H9 (cell line): ENCODE measurements around the gene CTNNA1. TPM values are rescaled to one million over a fixed set of nuclear protein-coding genes. Genes with fewer than 3 reads are reported as not detected.

Source experiments
- DNase-seq: peaks from one replicate; pipeline ENCODE4 v3.0.0-alpha.2; 2017
- H2AFZ ChIP-seq: one replicate; pipeline ENCODE4 v1.6.1; 2013; ENCODE audit warnings: mild to moderate bottlenecking, low read length, control low read depth, moderate library complexity
- H2AK5ac ChIP-seq: 2 replicates; pipeline ENCODE4 v1.6.1; 2013; ENCODE audit warnings: low read length, control low read depth, mixed read lengths; ENCODE audit not compliant: insufficient read length
- H2BK120ac ChIP-seq: one replicate; pipeline ENCODE4 v1.6.1; 2013; ENCODE audit warnings: low read depth, mild to moderate bottlenecking, low read length, control low read depth, inconsistent platforms; ENCODE audit not compliant: poor library complexity, severe bottlenecking
- H2BK12ac ChIP-seq: 2 replicates; pipeline ENCODE4 v1.6.1; 2013; ENCODE audit warnings: low read length, control low read depth, mixed read lengths, low read depth; ENCODE audit not compliant: insufficient read length
- H2BK15ac ChIP-seq: 2 replicates; pipeline ENCODE4 v1.6.1; 2013; ENCODE audit warnings: low read depth, low read length, control low read depth
- H2BK20ac ChIP-seq: one replicate; pipeline ENCODE4 v1.6.1; 2013; ENCODE audit warnings: low read depth, mild to moderate bottlenecking, low read length, control low read depth, inconsistent platforms; ENCODE audit not compliant: poor library complexity, severe bottlenecking
- H2BK5ac ChIP-seq: 2 replicates; pipeline ENCODE4 v1.6.1; 2013; ENCODE audit warnings: low read length, control low read depth, mixed read lengths; ENCODE audit not compliant: insufficient read length
- H3K14ac ChIP-seq: 2 replicates; pipeline ENCODE4 v1.6.1; 2013; ENCODE audit warnings: low read length, control low read depth; ENCODE audit not compliant: insufficient read depth
- H3K18ac ChIP-seq: 2 replicates; pipeline ENCODE4 v1.6.1; 2013; ENCODE audit warnings: low read depth, mild to moderate bottlenecking, mixed read lengths, low read length, control low read depth; ENCODE audit not compliant: insufficient read length
- H3K23ac ChIP-seq: 2 replicates; pipeline ENCODE4 v1.6.1; 2013; ENCODE audit warnings: low read length, control low read depth, mixed read lengths, low read depth; ENCODE audit not compliant: insufficient read length
- H3K23me2 ChIP-seq: 2 replicates; pipeline ENCODE4 v1.6.1; 2013; ENCODE audit warnings: low read depth, mild to moderate bottlenecking, mixed read lengths, low read length, control low read depth; ENCODE audit not compliant: insufficient read length, poor library complexity, severe bottlenecking
- H3K27ac ChIP-seq: 2 replicates; pipeline ENCODE4 v1.5.1; 2013; ENCODE audit warnings: low read length, control low read depth, mixed read lengths, low read depth; ENCODE audit not compliant: insufficient read length
- H3K27me3 ChIP-seq: 2 replicates; pipeline ENCODE4 v1.6.1; 2013; ENCODE audit warnings: low read length, control low read depth, inconsistent platforms; ENCODE audit not compliant: insufficient read depth
- H3K4ac ChIP-seq: 2 replicates; pipeline ENCODE4 v1.6.1; 2013; ENCODE audit warnings: low read depth, mild to moderate bottlenecking, control low read depth, inconsistent platforms, low read length, moderate library complexity
- H3K4me1 ChIP-seq: 2 replicates; pipeline ENCODE4 v1.6.1; 2013; ENCODE audit warnings: low read length, control low read depth, inconsistent platforms; ENCODE audit not compliant: insufficient read depth
- H3K4me2 ChIP-seq: 2 replicates; pipeline ENCODE4 v1.6.1; 2013; ENCODE audit warnings: low read length, control low read depth, mixed read lengths; ENCODE audit not compliant: insufficient read length, insufficient read depth
- H3K56ac ChIP-seq: 2 replicates; pipeline ENCODE4 v1.6.1; 2013; ENCODE audit warnings: low read depth, mild to moderate bottlenecking, mixed read lengths, low read length, control low read depth; ENCODE audit not compliant: insufficient read length
- H3K79me1 ChIP-seq: 2 replicates; pipeline ENCODE4 v1.6.1; 2013; ENCODE audit warnings: low read depth, mild to moderate bottlenecking, moderate library complexity, low read length, control low read depth, inconsistent platforms; ENCODE audit not compliant: insufficient read depth, poor library complexity, severe bottlenecking
- H3K79me2 ChIP-seq: 2 replicates; pipeline ENCODE4 v1.6.1; 2013; ENCODE audit warnings: low read length, control low read depth, inconsistent platforms; ENCODE audit not compliant: insufficient read depth
- H3K9ac ChIP-seq: 2 replicates; pipeline ENCODE4 v1.6.1; 2013; ENCODE audit warnings: low read length, control low read depth, mixed read lengths; ENCODE audit not compliant: insufficient read length; ENCODE audit errors: extremely low read depth
- H3K9me3 ChIP-seq: one replicate; pipeline ENCODE4 v1.6.1; 2013; ENCODE audit warnings: low read depth, low read length, inconsistent platforms; ENCODE audit not compliant: control insufficient read depth
- H3T11ph ChIP-seq: one replicate; pipeline ENCODE4 v1.6.1; 2013; ENCODE audit warnings: mild to moderate bottlenecking, low read length, control low read depth, inconsistent platforms
- H4K20me1 ChIP-seq: one replicate; pipeline ENCODE4 v1.6.1; 2013; ENCODE audit not compliant: control insufficient read depth, insufficient read length, insufficient read depth
- H4K5ac ChIP-seq: 2 replicates; pipeline ENCODE4 v1.6.1; 2013; ENCODE audit warnings: low read depth, mild to moderate bottlenecking, mixed read lengths, low read length, control low read depth; ENCODE audit not compliant: insufficient read length
- H4K8ac ChIP-seq: replicated peaks from 2 replicates; pipeline ENCODE4 v1.6.1; 2013; ENCODE audit warnings: low read length, control low read depth, mixed read lengths, low read depth; ENCODE audit not compliant: insufficient read length
- H4K91ac ChIP-seq: 2 replicates; pipeline ENCODE4 v1.6.1; 2013; ENCODE audit warnings: low read depth, mild to moderate bottlenecking, moderate library complexity, mixed read lengths, low read length, control low read depth; ENCODE audit not compliant: insufficient read length
- H3K27ac Mint-ChIP-seq, 3 experiments: 2 replicates in 2 of 3; 3 replicates in 1 of 3; pipeline ENCODE4 v1.8.0; 2020 to 2021; ENCODE audit warnings: mixed read lengths in 3 of 3, mild to moderate bottlenecking in 1 of 3, moderate library complexity in 1 of 3
- H3K27me3 Mint-ChIP-seq: 2 replicates; pipeline ENCODE4 v1.8.0; 2021; ENCODE audit warnings: low read depth, mild to moderate bottlenecking, moderate library complexity, mixed read lengths
- H3K36me3 Mint-ChIP-seq, 3 experiments: 2 replicates in 2 of 3; 3 replicates in 1 of 3; pipeline ENCODE4 v1.8.0; 2020 to 2021; ENCODE audit warnings: low read depth in 3 of 3, mixed read lengths in 3 of 3; ENCODE audit not compliant: insufficient read depth in 1 of 3
- H3K4me1 Mint-ChIP-seq, 2 experiments: 2 replicates each; pipeline ENCODE4 v1.8.0; 2020; ENCODE audit warnings: mixed read lengths in 2 of 2
- H3K4me3 Mint-ChIP-seq, 2 experiments: 2 replicates in 1 of 2; 3 replicates in 1 of 2; pipeline ENCODE4 v1.8.0; 2020 to 2021; ENCODE audit warnings: mild to moderate bottlenecking in 2 of 2, mixed read lengths in 2 of 2, moderate library complexity in 1 of 2
- H3K9me3 Mint-ChIP-seq, 2 experiments: 2 replicates in 1 of 2; 3 replicates in 1 of 2; pipeline ENCODE4 v1.8.0; 2020; ENCODE audit warnings: mild to moderate bottlenecking in 2 of 2, mixed read lengths in 2 of 2, moderate library complexity in 1 of 2
- WGBS: extraction: QIAGEN DNeasy Blood & Tissue Kit; methylation state at CpG from one replicate; pipeline ENCODE4 v1.1.7; 2013; ENCODE audit warnings: missing lambda C conversion rate, low lambda C conversion rate, mixed read lengths; ENCODE audit not compliant: insufficient read length; ENCODE audit errors: extremely low coverage; 5-methylcytosine and 5-hydroxymethylcytosine counted together
- total RNA-seq: library from RNA; stranded (reverse); gene quantifications from 2 replicates; pipeline ENCODE4 v1.2.1, GENCODE V29; 2021
- TF ChIP-seq, protein P1 (sequence below): fragments of 200-600 bp; sonication (generic); conservative IDR thresholded peaks from 3 replicates; pipeline ENCODE4 v1.8.0; 2021; ENCODE audit warnings: antibody characterized with exemption, mild to moderate bottlenecking

CTNNA1 gene
- total RNA-seq, 1 experiment from 2014 or later, result 354 TPM

DNA sequence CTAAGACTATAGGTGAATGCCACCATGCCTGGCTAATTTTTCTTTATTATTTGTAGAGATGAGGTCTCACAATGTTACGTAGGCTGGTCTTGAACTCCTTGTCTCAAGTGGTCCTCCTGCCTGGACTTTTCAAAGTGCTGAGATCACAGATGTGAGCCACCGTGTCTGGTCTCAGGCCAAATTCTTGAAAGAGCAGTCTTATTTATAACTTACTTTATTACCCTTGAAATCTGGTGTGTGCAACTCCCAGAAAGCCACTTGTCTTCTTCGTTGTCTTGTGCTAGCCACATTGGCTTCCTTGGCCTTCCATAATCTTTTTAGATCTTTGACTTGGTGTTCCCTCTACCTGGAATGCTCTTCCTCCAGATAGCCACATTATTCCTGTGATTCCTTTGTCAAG is 50.1 kb downstream of the CTNNA1 start:
- no peak overlapping the region for H2BK15ac ChIP-seq
- H3K14ac ChIP-seq, result no peak overlapping the region
- no CpG with 5 or more reads among the region's 3 CpGs for WGBS
- no peaks in the 10 kb centered on the region for H3K4me1 ChIP-seq
- no peak for DNase-seq
- no peaks in the 10 kb centered on the region for H3K27me3 Mint-ChIP-seq
- no peak overlapping the region for H2AK5ac ChIP-seq
- H4K20me1 ChIP-seq, result no peaks in the 10 kb centered on the region
- H3K4me3 Mint-ChIP-seq, result no peak overlapping the region
- peaks cover 26 to 55% (median 46%) of the 10 kb centered on the region in 3 experiments for H3K36me3 Mint-ChIP-seq
- H2BK20ac ChIP-seq, result no peak overlapping the region
- no peak overlapping the region for H3K18ac ChIP-seq
- no peak overlapping the region for H2BK5ac ChIP-seq
- no peak overlapping the region for H4K5ac ChIP-seq
- H3K9ac ChIP-seq, result no peak overlapping the region
- no peak overlapping the region for H2AFZ ChIP-seq
- H3K9me3 ChIP-seq, result no peaks in the 10 kb centered on the region
- H3K27me3 ChIP-seq, result no peaks in the 10 kb centered on the region
- H3K56ac ChIP-seq, result no peak overlapping the region
- H3K23ac ChIP-seq, result no peak overlapping the region
- H3K9me3 Mint-ChIP-seq, result no peaks in the 10 kb centered on the region
- no peak overlapping the region for H2BK12ac ChIP-seq
- H4K91ac ChIP-seq, result no peak overlapping the region
- H3K27ac Mint-ChIP-seq, result peak overlapping the region in 2 of 3 experiments; percentile 19 to 30; a peak in 3 of 7 replicates
- no peak overlapping the region for H2BK120ac ChIP-seq
- no peak overlapping the region for H3K27ac ChIP-seq
- peaks cover 10 to 12% of the 10 kb centered on the region in 2 experiments for H3K4me1 Mint-ChIP-seq
- H3K79me1 ChIP-seq, result no peaks in the 10 kb centered on the region
- no peak overlapping the region for H3K4me2 ChIP-seq
- no peak overlapping the region for H4K8ac ChIP-seq
- H3K79me2 ChIP-seq, result no peaks in the 10 kb centered on the region; the same call in 1 of the 2 replicates
- H3T11ph ChIP-seq, result no peak overlapping the region
- TF ChIP-seq, protein P1, sequence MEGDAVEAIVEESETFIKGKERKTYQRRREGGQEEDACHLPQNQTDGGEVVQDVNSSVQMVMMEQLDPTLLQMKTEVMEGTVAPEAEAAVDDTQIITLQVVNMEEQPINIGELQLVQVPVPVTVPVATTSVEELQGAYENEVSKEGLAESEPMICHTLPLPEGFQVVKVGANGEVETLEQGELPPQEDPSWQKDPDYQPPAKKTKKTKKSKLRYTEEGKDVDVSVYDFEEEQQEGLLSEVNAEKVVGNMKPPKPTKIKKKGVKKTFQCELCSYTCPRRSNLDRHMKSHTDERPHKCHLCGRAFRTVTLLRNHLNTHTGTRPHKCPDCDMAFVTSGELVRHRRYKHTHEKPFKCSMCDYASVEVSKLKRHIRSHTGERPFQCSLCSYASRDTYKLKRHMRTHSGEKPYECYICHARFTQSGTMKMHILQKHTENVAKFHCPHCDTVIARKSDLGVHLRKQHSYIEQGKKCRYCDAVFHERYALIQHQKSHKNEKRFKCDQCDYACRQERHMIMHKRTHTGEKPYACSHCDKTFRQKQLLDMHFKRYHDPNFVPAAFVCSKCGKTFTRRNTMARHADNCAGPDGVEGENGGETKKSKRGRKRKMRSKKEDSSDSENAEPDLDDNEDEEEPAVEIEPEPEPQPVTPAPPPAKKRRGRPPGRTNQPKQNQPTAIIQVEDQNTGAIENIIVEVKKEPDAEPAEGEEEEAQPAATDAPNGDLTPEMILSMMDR, result no peak
- H3K4ac ChIP-seq, result no peak overlapping the region
- H3K23me2 ChIP-seq, result no peaks in the 10 kb centered on the region
